Gastrocnemius medialis (tissue), 4 donors: Measurements from ENCODE around the gene C4B. TPM values are rescaled to one million over a fixed set of nuclear protein-coding genes. Genes with fewer than 3 reads are reported as not detected.
"Not testable (repeated sequence)": the region's sequence is repeated elsewhere in the genome, so short reads cannot be mapped to it uniquely, and the experiment has no call there.

Experiments used
- ATAC-seq, 2 donors: fragments of 150-250 bp; one replicate each; pipeline ENCODE4 v1.9.1; 2016
- DNase-seq, 2 donors: peaks; one replicate each; pipeline ENCODE4 v3.0.0-alpha.2; 2019
- H3K27ac ChIP-seq, 4 donors: fragments of 200-600 bp; sonication (generic); 1 replicate in 1 of 4; 2 replicates in 3 of 4; pipeline ENCODE4 v1.5.1; 2016 to 2018; ENCODE audit warnings: mild to moderate bottlenecking in 2 of 4, moderate library complexity in 1 of 4
- H3K27me3 ChIP-seq, 3 donors: fragments of 200-600 bp; sonication (generic) in 2 of 3; 1 replicate in 1 of 3; 2 replicates in 2 of 3; pipeline versions ENCODE4 v1.5.1 to v1.6.0; 2016 to 2019; ENCODE audit warnings: mild to moderate bottlenecking in 1 of 3, moderate library complexity in 1 of 3
- H3K36me3 ChIP-seq, 2 donors: fragments of 200-600 bp; sonication (generic) in 1 of 2; one replicate each; pipeline ENCODE4 v1.5.1; 2017 to 2018
- H3K4me1 ChIP-seq, 2 donors: fragments of 200-600 bp; sonication (generic) in 1 of 2; one replicate each; pipeline ENCODE4 v1.5.1; 2016 to 2017; ENCODE audit warnings: mild to moderate bottlenecking in 2 of 2
- H3K4me3 ChIP-seq, 4 donors: fragments of 200-600 bp; sonication (generic) in 3 of 4; 1 replicate in 1 of 4; 2 replicates in 3 of 4; pipeline ENCODE4 v1.5.1; 2016 to 2019; ENCODE audit warnings: mild to moderate bottlenecking in 2 of 4
- H3K9me3 ChIP-seq, 3 donors: fragments of 200-600 bp; sonication (generic) in 2 of 3; 1 replicate in 1 of 3; 2 replicates in 2 of 3; pipeline ENCODE4 v1.5.1; 2016 to 2019
- in situ Hi-C, 4 donors: fragments of 200-750 bp; cut with MboI; loops; one replicate each; pipeline versions ENCODE4 v1.15.0 to v1.8.0; 2017; ENCODE audit warnings: low sequenced_read_pairs in 4 of 4
- intact Hi-C: fragments of 100-400 bp; cut with DNase I; formaldehyde crosslinking; loops from one replicate; pipeline ENCODE4 v1.15.1; 2023; ENCODE audit warnings: low total_unique reads
- total RNA-seq, 4 donors: library from RNA; depleted of rRNA; stranded (reverse); fragments of >200 nt; gene quantifications; one replicate each; pipeline versions ENCODE4 v1.1.0 to v1.2.3, GENCODE V29; 2016

Gene C4B
- total RNA-seq, 4 donors from 2014 or later: 2.6 to 8.6 (median 6.9) TPM

DNA sequence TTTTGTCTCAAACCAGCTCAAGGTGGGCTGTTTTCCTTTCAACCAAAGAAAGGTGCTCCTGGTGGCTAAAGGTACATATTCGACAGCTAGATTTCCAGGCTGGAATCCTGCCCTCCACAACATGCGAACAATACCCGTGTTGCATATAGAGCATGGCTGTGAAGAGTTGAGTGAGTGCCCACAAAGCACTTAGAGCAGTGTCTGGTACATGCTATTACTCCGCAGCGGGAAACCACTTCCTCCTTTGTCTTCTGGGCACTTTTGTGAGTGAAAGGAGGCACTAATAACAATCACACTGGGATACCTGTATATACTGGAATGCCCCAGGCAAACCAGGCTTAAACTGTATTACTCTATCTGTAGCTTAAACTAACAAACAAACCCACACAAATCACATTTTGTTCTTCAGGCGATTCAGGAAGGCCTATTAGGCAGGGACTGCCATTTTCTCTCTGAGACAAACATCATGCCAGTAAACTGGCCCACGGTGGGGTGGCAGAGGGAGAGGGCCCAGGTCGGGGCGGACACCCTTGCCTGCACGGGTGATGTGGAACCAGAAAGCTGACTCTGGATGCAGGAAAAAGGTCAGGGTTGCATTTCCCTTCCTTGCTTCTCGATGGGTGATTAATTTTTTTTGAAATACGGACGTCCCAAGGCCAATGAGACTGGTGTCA lies 9.6 kb upstream of the C4B start:
- DNase-seq, H3K36me3 ChIP-seq, in situ Hi-C loops, ATAC-seq, intact Hi-C loops, H3K9me3 ChIP-seq, H3K27ac ChIP-seq, H3K27me3 ChIP-seq, H3K4me1 ChIP-seq, H3K4me3 ChIP-seq: not testable (repeated sequence)

DNA sequence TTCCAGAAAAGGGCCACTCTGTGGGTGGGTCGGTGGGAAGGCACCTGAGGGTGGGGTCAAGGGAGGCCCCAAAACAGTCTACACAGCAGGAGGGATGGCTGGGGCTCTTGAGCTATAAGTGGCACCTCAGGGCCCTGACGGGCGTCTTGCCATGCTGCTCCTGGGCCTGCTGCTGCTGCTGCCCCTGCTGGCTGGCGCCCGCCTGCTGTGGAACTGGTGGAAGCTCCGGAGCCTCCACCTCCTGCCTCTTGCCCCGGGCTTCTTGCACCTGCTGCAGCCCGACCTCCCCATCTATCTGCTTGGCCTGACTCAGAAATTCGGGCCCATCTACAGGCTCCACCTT lies 9.1 kb upstream of the C4B start:
- ATAC-seq, H3K9me3 ChIP-seq, DNase-seq, H3K27me3 ChIP-seq, H3K36me3 ChIP-seq, in situ Hi-C loops, intact Hi-C loops, H3K27ac ChIP-seq, H3K4me3 ChIP-seq, H3K4me1 ChIP-seq: not testable (repeated sequence)

DNA sequence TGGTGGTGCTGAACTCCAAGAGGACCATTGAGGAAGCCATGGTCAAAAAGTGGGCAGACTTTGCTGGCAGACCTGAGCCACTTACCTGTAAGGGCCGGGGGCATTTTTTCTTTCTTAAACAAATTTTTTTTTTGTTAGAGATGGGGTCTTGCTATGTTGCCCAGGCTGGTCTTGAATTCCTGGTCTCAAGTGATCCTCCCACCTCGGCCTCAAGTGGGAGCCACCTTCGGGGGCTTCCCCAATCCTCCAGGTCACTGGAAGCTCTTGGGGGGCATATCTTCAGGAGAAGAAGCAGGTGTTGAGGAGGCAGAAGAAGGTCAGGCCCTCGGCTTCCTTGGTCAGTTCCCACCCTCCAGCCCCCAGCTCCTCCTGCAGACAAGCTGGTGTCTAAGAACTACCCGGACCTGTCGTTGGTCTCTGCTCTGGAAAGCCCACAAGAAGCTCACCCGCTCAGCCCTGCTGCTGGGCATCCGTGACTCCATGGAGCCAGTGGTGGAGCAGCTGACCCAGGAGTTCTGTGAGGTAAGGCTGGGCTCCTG lies 8.5 kb upstream of the C4B start:
- intact Hi-C loops, H3K4me1 ChIP-seq, H3K4me3 ChIP-seq, in situ Hi-C loops, H3K27me3 ChIP-seq, ATAC-seq, H3K36me3 ChIP-seq, H3K27ac ChIP-seq, DNase-seq, H3K9me3 ChIP-seq: not testable (repeated sequence)

DNA sequence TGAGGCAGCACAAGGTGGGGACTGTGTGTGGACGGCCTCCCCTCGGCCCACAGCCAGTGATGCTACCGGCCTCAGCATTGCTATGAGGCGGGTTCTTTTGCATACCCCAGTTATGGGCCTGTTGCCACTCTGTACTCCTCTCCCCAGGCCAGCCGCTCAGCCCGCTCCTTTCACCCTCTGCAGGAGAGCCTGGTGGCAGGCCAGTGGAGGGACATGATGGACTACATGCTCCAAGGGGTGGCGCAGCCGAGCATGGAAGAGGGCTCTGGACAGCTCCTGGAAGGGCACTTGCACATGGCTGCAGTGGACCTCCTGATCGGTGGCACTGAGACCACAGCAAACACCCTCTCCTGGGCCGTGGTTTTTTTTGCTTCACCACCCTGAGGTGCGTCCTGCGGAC lies 7.5 kb upstream of the C4B start:
- ATAC-seq, H3K4me3 ChIP-seq, H3K27ac ChIP-seq, DNase-seq, intact Hi-C loops, H3K9me3 ChIP-seq, H3K36me3 ChIP-seq, H3K4me1 ChIP-seq, H3K27me3 ChIP-seq, in situ Hi-C loops: not testable (repeated sequence)

DNA sequence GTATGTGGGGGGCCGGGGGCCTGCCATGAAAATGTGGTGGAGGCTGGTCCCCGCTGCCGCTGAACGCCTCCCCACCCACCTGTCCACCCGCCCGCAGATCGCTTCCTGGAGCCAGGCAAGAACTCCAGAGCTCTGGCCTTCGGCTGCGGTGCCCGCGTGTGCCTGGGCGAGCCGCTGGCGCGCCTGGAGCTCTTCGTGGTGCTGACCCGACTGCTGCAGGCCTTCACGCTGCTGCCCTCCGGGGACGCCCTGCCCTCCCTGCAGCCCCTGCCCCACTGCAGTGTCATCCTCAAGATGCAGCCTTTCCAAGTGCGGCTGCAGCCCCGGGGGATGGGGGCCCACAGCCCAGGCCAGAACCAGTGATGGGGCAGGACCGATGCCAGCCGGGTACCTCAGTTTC lies 6.6 kb upstream of the C4B start:
- H3K4me3 ChIP-seq, H3K27ac ChIP-seq, H3K27me3 ChIP-seq, H3K36me3 ChIP-seq, H3K9me3 ChIP-seq, in situ Hi-C loops, ATAC-seq, H3K4me1 ChIP-seq, intact Hi-C loops, DNase-seq: not testable (repeated sequence)

DNA sequence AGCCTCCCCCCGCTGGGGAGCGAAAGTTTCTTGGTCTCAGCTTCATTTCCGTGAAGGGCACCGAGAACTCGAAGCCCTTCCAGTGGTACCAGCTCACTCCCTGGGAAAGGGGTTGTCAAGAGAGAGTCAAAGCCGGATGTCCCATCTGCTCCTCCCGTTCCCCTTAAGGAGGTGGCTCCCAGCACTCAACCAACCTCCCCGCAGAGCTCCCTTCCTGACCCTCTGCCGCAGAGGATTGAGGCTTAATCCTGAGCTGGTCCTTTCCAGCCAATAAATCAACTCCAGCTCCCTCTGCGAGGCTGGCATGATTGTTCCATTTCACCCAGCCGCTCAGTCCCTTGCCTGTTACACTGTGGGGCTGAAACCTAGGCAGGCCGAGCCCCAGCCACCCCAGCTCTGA lies 6.0 kb upstream of the C4B start:
- DNase-seq, H3K4me1 ChIP-seq, H3K36me3 ChIP-seq, in situ Hi-C loops, ATAC-seq, H3K27me3 ChIP-seq, H3K4me3 ChIP-seq, intact Hi-C loops, H3K9me3 ChIP-seq, H3K27ac ChIP-seq: not testable (repeated sequence)

DNA sequence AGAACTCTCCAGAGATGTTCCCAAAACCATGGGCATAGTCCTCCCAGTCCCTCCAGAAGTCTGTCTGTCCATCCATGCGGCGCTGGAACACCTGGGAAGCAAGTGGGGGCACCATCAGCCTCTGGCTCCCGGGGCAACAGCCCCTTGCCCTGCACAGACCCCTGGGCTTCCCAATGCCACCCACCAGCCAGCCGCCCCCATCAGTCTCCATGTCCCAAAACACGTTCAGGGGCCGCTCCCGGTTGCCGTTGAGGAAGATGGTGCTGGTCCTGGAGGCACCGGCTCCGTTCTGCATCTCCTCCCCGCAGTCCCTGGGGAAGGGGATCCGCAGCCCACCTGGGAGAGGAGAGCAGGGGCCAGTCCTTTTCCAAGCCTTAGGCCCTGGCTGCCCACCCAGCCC lies 5.1 kb upstream of the C4B start:
- H3K4me3 ChIP-seq, intact Hi-C loops, H3K27ac ChIP-seq, H3K9me3 ChIP-seq, H3K36me3 ChIP-seq, ATAC-seq, in situ Hi-C loops, H3K27me3 ChIP-seq, H3K4me1 ChIP-seq, DNase-seq: not testable (repeated sequence)

DNA sequence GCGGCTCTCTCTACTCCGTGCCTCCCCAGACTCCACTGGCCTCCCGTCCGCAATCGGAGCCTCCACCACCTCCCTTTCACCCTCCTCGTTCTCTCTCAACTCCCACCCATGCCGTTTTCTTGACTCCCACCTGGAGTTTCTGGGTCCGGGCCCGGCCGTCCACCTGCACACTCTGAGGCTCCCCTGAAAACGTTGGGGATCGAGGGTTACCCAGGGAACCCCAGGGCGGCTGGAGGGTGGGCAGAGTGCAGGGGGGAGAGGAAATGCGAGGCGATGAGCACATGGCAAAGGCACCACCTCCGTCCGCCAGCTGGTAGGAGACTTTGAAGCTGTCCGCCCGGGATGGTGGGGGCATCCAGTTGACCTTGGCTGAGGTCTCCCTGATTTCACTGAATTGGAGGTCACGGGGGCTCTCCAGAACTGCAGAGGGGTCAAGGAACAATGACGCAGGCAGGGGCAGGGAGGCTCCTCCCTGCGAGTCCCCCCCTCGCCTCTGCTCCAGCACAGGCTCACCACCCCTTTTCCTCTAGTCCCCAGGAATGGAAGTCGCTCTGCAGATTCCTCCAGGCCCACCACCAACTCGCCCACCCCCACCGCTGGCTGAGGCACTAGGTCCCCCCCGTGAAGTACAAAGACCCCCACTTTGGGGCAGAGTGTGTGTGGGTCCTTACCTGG lies 3.6 kb upstream of the C4B start:
- H3K36me3 ChIP-seq, H3K4me3 ChIP-seq, H3K27me3 ChIP-seq, DNase-seq, H3K4me1 ChIP-seq, in situ Hi-C loops, ATAC-seq, intact Hi-C loops, H3K27ac ChIP-seq, H3K9me3 ChIP-seq: not testable (repeated sequence)

DNA sequence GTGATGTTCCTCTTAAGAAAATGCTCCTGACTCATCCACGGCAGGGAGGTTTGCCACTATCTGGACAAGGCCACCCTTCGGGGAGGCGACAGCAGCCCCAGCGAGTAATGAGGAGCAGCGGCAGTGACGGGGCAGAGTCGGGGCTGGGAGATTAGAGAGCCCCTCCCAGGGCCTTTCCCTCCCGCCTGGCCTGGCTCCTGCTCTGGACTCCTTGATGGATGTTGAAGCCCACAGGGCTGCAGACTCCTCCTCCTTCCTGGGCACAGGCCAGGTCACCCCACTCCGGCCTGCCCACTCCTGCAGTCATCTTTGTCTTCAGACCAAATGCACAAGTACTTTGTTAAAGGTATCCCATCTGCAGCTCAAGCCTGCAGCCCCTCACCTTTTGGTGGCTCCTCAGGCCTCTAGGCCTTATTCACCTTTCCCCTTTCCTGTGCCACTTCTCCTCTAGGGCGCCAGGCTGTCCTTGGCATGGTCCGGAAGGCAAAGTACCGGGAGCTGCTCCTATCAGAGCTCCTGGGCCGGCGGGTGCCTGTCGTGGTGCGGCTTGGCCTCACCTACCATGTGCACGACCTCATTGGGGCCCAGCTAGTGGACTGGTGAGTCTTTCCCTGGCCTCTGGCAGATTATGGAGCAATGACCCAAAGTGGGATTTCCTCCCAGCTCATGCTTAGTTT lies 1.5 kb upstream of the C4B start:
- H3K9me3 ChIP-seq, intact Hi-C loops, H3K36me3 ChIP-seq, H3K4me3 ChIP-seq, H3K27me3 ChIP-seq, H3K4me1 ChIP-seq, ATAC-seq, in situ Hi-C loops, DNase-seq, H3K27ac ChIP-seq: not testable (repeated sequence)

DNA sequence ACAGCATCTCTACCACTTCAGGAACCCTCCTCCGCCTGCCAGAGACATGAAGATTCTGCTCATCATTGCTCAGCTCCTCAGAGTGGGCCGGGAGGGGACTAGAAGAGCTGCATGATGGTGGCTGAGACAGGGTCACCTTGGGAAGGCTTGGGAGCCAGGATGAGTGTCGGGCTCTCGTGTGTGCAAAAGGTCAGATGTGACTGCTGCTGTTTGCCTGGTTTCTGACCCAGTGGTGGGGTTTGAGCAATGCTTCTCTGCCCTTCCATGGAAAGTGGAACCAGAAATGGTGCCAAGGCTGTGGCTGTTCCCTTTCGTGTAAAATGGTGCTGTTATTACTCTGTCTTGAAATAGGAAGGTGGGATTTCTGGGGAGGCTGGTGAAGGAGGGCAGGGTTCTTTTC lies 857 bp upstream of the C4B start:
- DNase-seq, H3K4me1 ChIP-seq, H3K9me3 ChIP-seq, H3K27ac ChIP-seq, ATAC-seq, intact Hi-C loops, in situ Hi-C loops, H3K36me3 ChIP-seq, H3K4me3 ChIP-seq, H3K27me3 ChIP-seq: not testable (repeated sequence)

DNA sequence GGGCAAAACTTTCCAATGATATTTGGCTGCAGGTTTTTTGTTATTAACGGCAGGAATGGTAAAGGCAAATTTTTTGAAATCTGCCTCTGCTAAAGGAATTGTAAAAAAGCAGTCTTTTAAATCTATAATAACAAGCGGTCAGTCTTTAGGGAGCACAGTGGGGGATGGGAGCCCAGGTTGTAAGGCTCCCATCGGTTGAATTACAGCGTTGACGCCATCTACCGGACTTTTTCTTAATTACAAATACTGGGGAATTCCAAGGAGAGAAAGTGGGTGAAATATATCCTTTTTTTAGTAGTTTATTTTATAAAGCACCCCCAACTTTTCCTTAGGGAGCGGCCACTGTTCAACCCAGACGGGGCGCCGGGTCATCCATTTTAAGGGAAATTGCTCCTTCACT lies 7.5 kb downstream of the C4B start:
- H3K4me3 ChIP-seq, in situ Hi-C loops, H3K4me1 ChIP-seq, H3K27ac ChIP-seq, ATAC-seq, H3K36me3 ChIP-seq, intact Hi-C loops, DNase-seq, H3K9me3 ChIP-seq, H3K27me3 ChIP-seq: not testable (repeated sequence)

DNA sequence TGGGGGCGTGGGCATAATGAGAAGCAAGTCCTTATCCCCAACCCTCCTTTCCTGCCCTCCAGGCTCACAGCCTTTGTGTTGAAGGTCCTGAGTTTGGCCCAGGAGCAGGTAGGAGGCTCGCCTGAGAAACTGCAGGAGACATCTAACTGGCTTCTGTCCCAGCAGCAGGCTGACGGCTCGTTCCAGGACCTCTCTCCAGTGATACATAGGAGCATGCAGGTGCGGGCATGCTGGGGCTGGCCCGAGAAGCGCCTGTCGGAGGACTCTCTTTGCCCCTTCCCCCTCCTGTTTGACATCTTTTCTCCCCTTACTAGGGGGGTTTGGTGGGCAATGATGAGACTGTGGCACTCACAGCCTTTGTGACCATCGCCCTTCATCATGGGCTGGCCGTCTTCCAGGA lies 14.0 kb downstream of the C4B start:
- H3K9me3 ChIP-seq, intact Hi-C loops: not testable (repeated sequence)

More for the DNA sequence above, 14.0 kb downstream of the C4B start:
- H3K4me3 ChIP-seq, DNase-seq, H3K4me1 ChIP-seq, H3K36me3 ChIP-seq, ATAC-seq, in situ Hi-C loops, H3K27ac ChIP-seq, H3K27me3 ChIP-seq: not testable (repeated sequence)
